K562 (cell line): ENCODE results near the gene DLST. TPM values are rescaled to one million over a fixed set of nuclear protein-coding genes. Genes with fewer than 3 reads are reported as not detected.
A peak's percentile ranks its signal among the peaks of the same experiment; 100 is the strongest.

ENCODE experiments used
- ATAC-seq: fragments of 200-7000 bp; cut with Tn5 transposase; 3 replicates; pipeline ENCODE4 v1.9.1; 2020; ENCODE audit warnings: moderate library complexity
- BruUV-seq: library from RNA; stranded (reverse); fragments of 400-500 nt; replicated peaks from 2 replicates; lab custom pipeline; 2021; lab: Mats Ljungman, UMichigan
- CTCF ChIA-PET: fragments of 300-600 bp; formaldehyde crosslinking; extraction: SDS; loops from one replicate; lab custom pipeline; 2021; ENCODE audit warnings: low intra/inter-chr PET ratio; lab: Yijun Ruan, JAX
- POLR2A ChIA-PET: fragments of 300-600, 350-650 bp; sonication (Branson Sonifier 250); formaldehyde crosslinking; extraction: SDS; loops from one replicate; lab custom pipeline; 2021; ENCODE audit warnings: antibody characterized with exemption, inconsistent platforms; lab: Yijun Ruan, JAX
- DNase-seq, 4 experiments: peaks; one replicate each; pipeline versions ENCODE4 v3.0.0 to v3.0.0-alpha.2; 2011 to 2018; ENCODE audit warnings: low spot score in 3 of 4, mixed read lengths in 3 of 4; ENCODE audit errors: extremely low read depth in 1 of 4
- FAIRE-seq: peaks from 2 replicates; lab custom pipeline; 2011; peaks lifted over from hg19 to GRCh38; lab: Jason Lieb, UNC
- H2AFZ ChIP-seq: 2 replicates; pipeline ENCODE4 v1.6.0; 2011; ENCODE audit warnings: low read depth, low read length, control low read depth, inconsistent platforms
- H3K27ac ChIP-seq: fragments of 200-600 bp; 3 replicates; pipeline ENCODE4 v1.8.0; 2011; ENCODE audit warnings: low read depth, mild to moderate bottlenecking, control low read depth, inconsistent platforms, low read length, moderate library complexity, mixed read lengths; ENCODE audit errors: extremely low read depth
- H3K27me3 ChIP-seq, 2 experiments: fragments of 300-600 bp in 1 of 2; 2 replicates in 1 of 2; 3 replicates in 1 of 2; pipeline versions ENCODE4 v1.6.0 to v1.8.0; 2011; ENCODE audit warnings: inconsistent platforms in 2 of 2, low read length in 2 of 2, mild to moderate bottlenecking in 1 of 2, mixed read lengths in 1 of 2, moderate library complexity in 1 of 2; ENCODE audit not compliant: control insufficient read depth in 2 of 2, insufficient read depth in 2 of 2
- H3K36me3 ChIP-seq: fragments of 300-600 bp; 3 replicates; pipeline ENCODE4 v1.8.0; 2011; ENCODE audit warnings: mild to moderate bottlenecking, low read length, inconsistent platforms; ENCODE audit not compliant: control insufficient read depth, insufficient read depth
- H3K4me1 ChIP-seq, 2 experiments: fragments of 200-600 bp in 1 of 2; replicated peaks in 1 of 2; 2 replicates in 1 of 2; 3 replicates in 1 of 2; pipeline versions ENCODE4 v1.5.1 to v1.8.0; 2011; ENCODE audit warnings: inconsistent platforms in 2 of 2, low read length in 2 of 2, mild to moderate bottlenecking in 1 of 2, mixed read lengths in 1 of 2, moderate library complexity in 1 of 2; ENCODE audit not compliant: control insufficient read depth in 2 of 2, insufficient read depth in 2 of 2
- H3K4me2 ChIP-seq: 2 replicates; pipeline ENCODE4 v1.6.1; 2011; ENCODE audit warnings: low read length, control low read depth, inconsistent platforms, mixed read lengths; ENCODE audit not compliant: insufficient read depth
- H3K4me3 ChIP-seq: fragments of 200-600 bp; sonication (generic), shearing (Covaris generic); 2 replicates; pipeline ENCODE4 v1.5.1; 2016; ENCODE audit warnings: control low read depth, inconsistent platforms
- H3K79me2 ChIP-seq: fragments of 200-600 bp; 3 replicates; pipeline ENCODE4 v1.8.0; 2011; ENCODE audit warnings: low read length, inconsistent platforms; ENCODE audit not compliant: control insufficient read depth, insufficient read depth
- H3K9ac ChIP-seq, 2 experiments: 2 replicates each; pipeline versions ENCODE4 v1.6.0 to v1.6.1; 2011; ENCODE audit warnings: low read depth in 2 of 2, low read length in 2 of 2, control low read depth in 1 of 2, inconsistent platforms in 1 of 2, mild to moderate bottlenecking in 1 of 2, mixed read lengths in 1 of 2; ENCODE audit not compliant: insufficient read depth in 1 of 2
- H3K9me1 ChIP-seq: one replicate; pipeline ENCODE4 v1.6.0; 2011; ENCODE audit warnings: inconsistent platforms, mild to moderate bottlenecking, low read length, moderate library complexity; ENCODE audit not compliant: control insufficient read depth, insufficient read depth
- H3K9me3 ChIP-seq: replicated peaks from 2 replicates; pipeline ENCODE4 v1.5.1; 2011; ENCODE audit warnings: low read depth, low read length, inconsistent platforms; ENCODE audit not compliant: control insufficient read depth, insufficient read depth
- H4K20me1 ChIP-seq: replicated peaks from 2 replicates; pipeline ENCODE4 v1.6.1; 2011; ENCODE audit warnings: low read length, inconsistent platforms, mixed read lengths; ENCODE audit not compliant: control insufficient read depth, insufficient read depth
- MEIS2 ChIP-seq: fragments of 450-650 bp; IDR thresholded peaks from 2 replicates; pipeline ENCODE4 v1.6.1; 2014; ENCODE audit warnings: mild to moderate bottlenecking; ENCODE audit not compliant: partially characterized antibody
- NFIC ChIP-seq: fragments of 450-650 bp; IDR thresholded peaks from 2 replicates; pipeline ENCODE4 v1.6.1; 2017; ENCODE audit warnings: mild to moderate bottlenecking, inconsistent platforms
- NFIX ChIP-seq: fragments of 250-450 bp; sonication (Bioruptor Pico); IDR thresholded peaks from 2 replicates; pipeline ENCODE4 v1.4.0; 2020; ENCODE audit warnings: low read depth, mild to moderate bottlenecking, moderate library complexity
- SMARCA4 ChIP-seq: fragments of 450-650 bp; IDR thresholded peaks from 2 replicates; pipeline ENCODE4 v1.6.1; 2016
- SOX6 ChIP-seq: fragments of 450-650 bp; IDR thresholded peaks from 2 replicates; pipeline ENCODE4 v1.6.1; 2014; ENCODE audit warnings: mild to moderate bottlenecking
- ZBTB1 ChIP-seq: sonication (generic); formaldehyde crosslinking; IDR thresholded peaks from 2 replicates; pipeline ENCODE4 v1.8.1; 2023; ENCODE audit warnings: missing genetic modification reagents, low read depth, mild to moderate bottlenecking, borderline replicate concordance
- WGBS: fragments of 100-300 bp; shearing (Covaris generic); methylation state at CpG from one replicate; pipeline ENCODE4 v1.1.6; 2016; ENCODE audit warnings: low coverage, mixed read lengths; ENCODE audit not compliant: insufficient coverage; ENCODE audit errors: missing lambda C conversion rate; 5-methylcytosine and 5-hydroxymethylcytosine counted together
- in situ Hi-C: fragments of 300-500 bp; cut with MboI; formaldehyde crosslinking; loops from 4 replicates; pipeline ENCODE4 v1.15.0; 2018; ENCODE audit warnings: inconsistent platforms, mixed read lengths
- intact Hi-C: fragments of 100-400 bp; cut with micrococcal nuclease; formaldehyde crosslinking; loops from 2 replicates; pipeline ENCODE4 v1.14.2; 2022
- polyA plus RNA-seq, 8 experiments: library from polyadenylated mRNA; depleted of rRNA in 4 of 8; stranded (reverse) in 5 of 8; unstranded in 3 of 8; fragments of >200 nt; fragmentation: Nextera tagmentation in 2 of 8; fragmentation: Illumina TruSeq in 1 of 8; extraction: Ambion mirVana in 2 of 8; extraction: Trizol in 1 of 8; gene quantifications; 2 replicates each; pipeline versions ENCODE4 v1.2.1 to v1.2.3, GENCODE V29; 2011 to 2014; ENCODE audit warnings: inconsistent platforms in 1 of 8, missing spikeins in 1 of 8
- total RNA-seq, 7 experiments: library from RNA; depleted of rRNA in 6 of 7; stranded (reverse); fragments of >200 nt in 6 of 7; fragmentation: Illumina TruSeq in 2 of 7; extraction: Trizol in 2 of 7; gene quantifications; 2 replicates each; pipeline versions ENCODE4 v1.2.1 to v1.2.3, GENCODE V29; 2011 to 2021; ENCODE audit warnings: low replicate concordance in 1 of 7
- TF ChIP-seq, protein P1 (sequence below), 2 experiments: IDR thresholded peaks in 1 of 2; conservative IDR thresholded peaks in 1 of 2; 2 replicates each; pipeline ENCODE4 v1.6.1; 2016; ENCODE audit warnings: low read depth in 2 of 2, mild to moderate bottlenecking in 1 of 2, missing compliant biosample characterization in 1 of 2, missing genetic modification characterization in 1 of 2, moderate library complexity in 1 of 2

DLST gene
- total and polyA plus RNA-seq, 9 of the 15 experiments (the other 6 are each of a cell fraction or from before 2014, with no cell fraction given), result 3.0 to 73.7 (median 45.4) TPM

DNA sequence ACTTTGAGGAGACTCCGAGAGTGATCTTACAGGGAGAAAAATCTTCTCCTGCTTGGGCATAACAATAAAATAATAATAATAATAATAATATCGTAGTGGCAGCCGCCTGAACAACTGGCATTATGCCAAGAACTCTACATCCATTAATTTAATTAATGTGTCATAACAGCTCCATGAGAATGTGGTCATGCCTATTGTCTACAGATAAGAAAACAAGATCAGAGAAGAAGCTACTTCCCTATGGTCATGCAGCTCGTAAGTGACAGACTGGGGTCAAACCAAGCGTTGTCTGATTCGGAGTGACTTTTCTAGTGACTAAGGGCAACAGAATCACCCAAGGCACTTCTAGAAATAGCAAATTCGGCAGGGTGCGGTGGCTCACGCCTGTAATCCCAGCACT lies 17.5 kb upstream of the DLST start:
- POLR2A ChIA-PET, result interaction anchor here (1.1 to 2.2 kb wide), 2 partner anchors 41 to 213 kb away, joined by 3 to 6 read pairs; no protein-coding TSS in a partner anchor
- H3K9me3 ChIP-seq, result no peaks in the 10 kb centered on the region
- no peaks in the 10 kb centered on the region for H3K27me3 ChIP-seq
- TF ChIP-seq ZBTB1 (no peak), NFIX (CRISPR knock-in tag) (peak; percentile 83), SOX6 (peak; percentile 54; the same call in 1 of the 2 replicates), NFIC (peak; percentile 94), SMARCA4 (no peak), MEIS2 (peak; percentile 19)
- TF ChIP-seq, protein P1, sequence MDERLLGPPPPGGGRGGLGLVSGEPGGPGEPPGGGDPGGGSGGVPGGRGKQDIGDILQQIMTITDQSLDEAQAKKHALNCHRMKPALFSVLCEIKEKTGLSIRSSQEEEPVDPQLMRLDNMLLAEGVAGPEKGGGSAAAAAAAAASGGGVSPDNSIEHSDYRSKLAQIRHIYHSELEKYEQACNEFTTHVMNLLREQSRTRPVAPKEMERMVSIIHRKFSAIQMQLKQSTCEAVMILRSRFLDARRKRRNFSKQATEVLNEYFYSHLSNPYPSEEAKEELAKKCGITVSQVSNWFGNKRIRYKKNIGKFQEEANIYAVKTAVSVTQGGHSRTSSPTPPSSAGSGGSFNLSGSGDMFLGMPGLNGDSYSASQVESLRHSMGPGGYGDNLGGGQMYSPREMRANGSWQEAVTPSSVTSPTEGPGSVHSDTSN (CRISPR knock-in tag; IDR thresholded peaks at IDR 0.05; ENCODE audit: low read depth), result no peak
- TF ChIP-seq, protein P1 (tag; conservative IDR thresholded peaks at IDR 0.05; ENCODE audit: low read depth), result peak; percentile 44; the same call in 1 of the 2 replicates
- ATAC-seq, result no peak
- no peaks in the 10 kb centered on the region for H4K20me1 ChIP-seq
- no TSS peak for BruUV-seq
- DNase-seq, result no peak
- no peak for FAIRE-seq
- H3K4me3 ChIP-seq, result no peak overlapping the region
- no peaks in the 10 kb centered on the region for H3K79me2 ChIP-seq
- 26% methylated on average over 9 of the region's 9 CpGs for WGBS
- no peak overlapping the region for H3K9ac ChIP-seq
- H2AFZ ChIP-seq, result no peak overlapping the region
- H3K9me1 ChIP-seq, result no peaks in the 10 kb centered on the region
- no peaks in the 10 kb centered on the region for H3K36me3 ChIP-seq
- H3K27ac ChIP-seq, result no peak overlapping the region
- CTCF ChIA-PET, result no interaction called here
- in situ Hi-C loops (loop anchor here (5.0 to 10.0 kb wide), 2 partner anchors 38 to 441 kb away; no protein-coding TSS in a partner anchor), intact Hi-C loops (loop anchor here (5.0 kb wide), 1 partner anchor 433 kb away; no protein-coding TSS in a partner anchor)
- H3K4me2 ChIP-seq, result no peak overlapping the region; the same call in 1 of the 2 replicates
- H3K4me1 ChIP-seq, result no peaks in the 10 kb centered on the region; a peak in 1 of 5 replicates
